ENCODE measurements around the gene CD69.

- no peak for TF ChIP-seq CTCF (IDR thresholded peaks at IDR 0.05)
- TF ChIP-seq REST (IDR thresholded peaks at IDR 0.05; ENCODE audit: insufficient read depth in 1 of 2, low read depth in 2 of 2, low read length in 1 of 2), result no peak
- no peak for TF ChIP-seq POLR2AphosphoS5 (IDR thresholded peaks at IDR 0.05; ENCODE audit: low read depth, low read length)
- no peak for TF ChIP-seq SIN3A (IDR thresholded peaks at IDR 0.05; ENCODE audit: borderline replicate concordance, insufficient read depth, low read depth, low read length)
Observed at GRCh38 chr12:9755035-9755434, 5.7 kb downstream of the CD69 start.
